GM12891 (cell line): ENCODE results near the gene UBE2H.

ENCODE experiments used
- DNase-seq: peaks from one replicate; pipeline ENCODE4 v3.0.0; 2011; ENCODE audit warnings: low spot score; ENCODE audit not compliant: insufficient read length
- FAIRE-seq: peaks from 2 replicates; lab custom pipeline; 2011; peaks lifted over from hg19 to GRCh38; lab: Jason Lieb, UNC
- PAX5 ChIP-seq: IDR thresholded peaks from 2 replicates; pipeline ENCODE4 v1.6.1; 2011; ENCODE audit warnings: low read length, moderate library complexity, mild to moderate bottlenecking; ENCODE audit not compliant: insufficient read depth, severe bottlenecking
- POLR2A ChIP-seq: IDR thresholded peaks from 2 replicates; pipeline ENCODE4 v1.6.1; 2011; ENCODE audit warnings: low read depth, low read length, control low read depth
- POLR2AphosphoS5 ChIP-seq: IDR thresholded peaks from 2 replicates; pipeline ENCODE4 v1.6.1; 2011; ENCODE audit warnings: low read depth, low read length, control low read depth
- POU2F2 ChIP-seq: IDR thresholded peaks from 2 replicates; pipeline ENCODE4 v1.6.1; 2011; ENCODE audit warnings: low read depth, mild to moderate bottlenecking, control low read depth, low read length, moderate library complexity
- SPI1 ChIP-seq: IDR thresholded peaks from 2 replicates; pipeline ENCODE4 v1.6.1; 2011; ENCODE audit warnings: low read depth, low read length, control low read depth
- TAF1 ChIP-seq: IDR thresholded peaks from 2 replicates; pipeline ENCODE4 v1.6.1; 2011; ENCODE audit warnings: low read depth, low read length, control low read depth

The UBE2H gene

DNA sequence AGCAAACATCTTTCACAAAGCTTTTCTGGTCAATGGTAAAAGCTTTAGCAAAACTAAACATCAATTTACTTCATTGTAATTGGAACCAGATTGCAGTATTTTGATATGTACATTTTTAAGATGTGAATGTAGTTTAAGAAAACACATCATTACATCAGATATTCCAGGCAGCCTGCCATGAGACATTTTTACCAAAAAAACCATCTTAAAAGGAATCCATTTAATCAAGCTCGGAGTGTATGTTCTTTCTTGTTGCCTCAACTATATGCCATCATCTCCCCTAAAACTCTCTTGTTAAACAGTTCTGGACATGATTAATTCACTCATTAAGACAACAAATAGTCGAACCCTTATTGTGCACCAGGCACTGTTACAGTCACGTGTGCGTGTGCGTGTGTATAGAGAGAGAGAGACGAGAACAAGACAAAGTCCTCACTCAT, 97.5 kb downstream of the UBE2H start:
- FAIRE-seq (no peak), DNase-seq (no peak)
- TF ChIP-seq PAX5 (no peak), TAF1 (no peak), POU2F2 (no peak), SPI1 (no peak), POLR2AphosphoS5 (no peak), POLR2A (no peak)

DNA sequence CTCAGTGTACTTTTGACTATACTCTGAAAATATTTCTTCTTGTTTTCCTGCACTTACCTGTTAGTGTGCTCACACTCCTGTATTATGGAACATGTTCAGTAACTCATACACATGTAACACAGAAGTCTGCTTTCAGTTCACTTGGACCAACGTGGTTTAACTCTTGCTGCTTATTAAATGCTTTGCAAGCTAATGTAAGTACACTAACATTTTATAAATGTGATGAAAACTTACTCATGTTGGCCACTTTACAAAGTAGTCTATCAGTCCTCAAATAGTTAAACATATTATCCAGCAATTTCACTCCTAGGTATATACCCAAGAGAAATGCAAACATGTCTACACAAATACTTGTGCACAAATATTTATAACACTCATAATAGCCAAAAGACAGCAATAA, 98.4 kb downstream of the UBE2H start:
- DNase-seq (no peak), FAIRE-seq (peak; percentile 40)
- TF ChIP-seq POLR2A (no peak), SPI1 (no peak), PAX5 (no peak), TAF1 (no peak), POU2F2 (no peak), POLR2AphosphoS5 (no peak)

DNA sequence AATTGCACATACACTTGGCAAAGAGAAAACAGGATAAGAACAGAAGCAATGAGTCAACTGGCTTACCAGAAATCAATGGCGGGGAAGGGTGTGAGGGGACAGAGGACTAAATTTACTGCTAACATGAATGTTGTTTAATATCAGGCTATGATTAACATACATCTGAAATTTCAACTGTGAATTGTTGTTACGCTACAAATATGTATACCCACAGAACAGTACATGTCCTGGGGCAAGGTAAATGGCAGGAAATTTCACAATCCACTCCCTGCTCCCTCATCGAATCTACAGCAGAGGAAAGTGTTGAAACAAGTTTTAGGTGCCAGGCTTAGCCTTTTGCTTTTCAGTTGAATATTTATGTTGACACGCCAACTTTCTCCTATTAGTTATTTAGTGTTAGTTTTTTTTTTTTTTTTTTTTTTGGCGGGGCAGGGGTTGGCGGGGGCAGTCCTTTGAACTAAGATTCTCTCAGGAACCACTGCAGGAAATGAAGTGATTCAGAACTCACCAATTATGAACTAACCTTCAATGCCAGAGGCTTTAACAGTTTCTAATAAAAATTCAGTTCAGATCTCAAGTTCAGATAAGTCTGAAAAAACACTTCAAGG, 99.0 kb downstream of the UBE2H start:
- FAIRE-seq (peak; percentile 69), DNase-seq (no peak)
- no peak for TF ChIP-seq SPI1
- TF ChIP-seq POLR2A = no peak
- no peak for TF ChIP-seq POLR2AphosphoS5
- no peak for TF ChIP-seq TAF1
- TF ChIP-seq POU2F2 = no peak
- no peak for TF ChIP-seq PAX5

DNA sequence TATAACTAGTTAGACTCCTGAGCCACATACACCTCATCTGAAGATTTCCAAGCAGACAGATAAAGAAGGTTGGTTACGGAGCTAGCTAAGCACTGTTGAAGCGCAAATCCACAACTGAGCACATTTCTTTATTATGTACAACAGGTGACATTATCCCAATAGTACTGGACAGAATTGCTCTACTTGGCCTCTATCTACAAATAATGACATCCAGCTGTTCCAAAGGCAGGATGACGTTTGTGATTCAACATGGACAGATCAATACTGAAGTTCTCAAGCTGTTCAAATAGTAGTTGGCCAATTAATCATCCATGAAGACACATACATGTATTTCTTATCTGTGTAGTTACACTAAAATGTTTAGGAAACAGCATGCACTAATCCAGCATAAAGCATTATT, 101.0 kb downstream of the UBE2H start:
- DNase-seq = no peak
- FAIRE-seq = no peak
- TF ChIP-seq POU2F2 (no peak), PAX5 (no peak), POLR2AphosphoS5 (no peak), SPI1 (no peak), TAF1 (no peak), POLR2A (no peak)

DNA sequence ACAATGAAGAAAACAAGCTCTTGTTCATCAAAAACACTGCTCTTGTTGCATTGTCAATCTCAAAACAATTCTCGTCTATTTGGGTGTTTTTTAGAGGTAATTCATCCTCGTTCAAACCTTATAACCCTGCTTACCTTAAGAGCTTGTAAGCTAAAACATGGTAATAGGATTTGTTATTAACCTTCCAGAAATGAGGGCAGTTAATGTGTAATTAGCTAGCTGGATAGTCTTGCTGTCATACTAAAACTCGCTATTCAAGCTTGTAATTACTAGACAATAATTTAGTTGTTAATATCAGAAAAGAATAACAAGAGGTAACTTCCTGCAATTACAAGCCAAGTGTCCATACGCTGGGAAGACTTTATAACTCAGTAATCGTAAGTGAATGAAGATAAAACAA, 101.6 kb downstream of the UBE2H start:
- peak; percentile 26 for FAIRE-seq
- no peak for DNase-seq

DNA sequence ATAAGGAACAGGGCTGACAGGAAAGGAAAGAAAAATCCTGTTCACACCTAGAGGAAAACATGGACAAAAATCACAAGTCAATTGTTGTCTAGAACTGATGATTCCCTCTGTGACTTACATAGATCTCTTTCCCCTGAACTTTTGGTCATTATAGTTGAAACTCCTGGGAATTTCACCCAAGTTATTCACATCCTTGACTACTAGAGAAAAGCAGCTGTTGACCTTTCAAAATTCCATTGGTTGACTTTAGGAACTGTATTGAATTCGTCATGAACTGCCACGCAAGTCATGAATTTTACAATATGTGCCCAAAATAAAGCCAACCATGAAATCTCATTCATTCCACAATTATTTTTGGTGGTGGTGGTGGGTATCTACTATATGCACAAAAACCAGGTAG, 104.3 kb downstream of the UBE2H start:
- FAIRE-seq (no peak), DNase-seq (no peak)
- TF ChIP-seq PAX5 = no peak
- TF ChIP-seq TAF1 = no peak
- TF ChIP-seq POU2F2 = no peak
- no peak for TF ChIP-seq SPI1
- no peak for TF ChIP-seq POLR2A
- no peak for TF ChIP-seq POLR2AphosphoS5

More for the DNA sequence above, 101.6 kb downstream of the UBE2H start:
- TF ChIP-seq POU2F2 = no peak
- no peak for TF ChIP-seq TAF1
- no peak for TF ChIP-seq POLR2A
- TF ChIP-seq PAX5 = no peak
- TF ChIP-seq POLR2AphosphoS5 = no peak
- TF ChIP-seq SPI1 = no peak

DNA sequence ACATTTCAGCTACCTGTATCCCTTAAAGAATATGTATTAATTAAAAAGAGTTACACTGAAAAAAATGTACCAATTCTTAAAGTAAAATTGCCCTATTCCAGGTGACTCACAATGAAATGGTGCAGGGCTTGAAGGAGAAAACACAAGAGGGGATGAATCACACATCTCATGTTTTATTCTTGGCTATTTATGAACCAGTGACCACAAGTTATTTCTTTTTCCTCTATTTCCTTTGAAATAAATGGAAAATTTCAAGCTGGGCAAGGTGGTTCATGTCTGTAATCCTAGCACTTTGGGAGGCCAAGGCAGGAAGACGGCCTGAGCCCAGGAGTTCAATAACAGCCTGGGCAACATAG, 106.8 kb downstream of the UBE2H start:
- no peak for DNase-seq
- TF ChIP-seq POU2F2 (no peak), PAX5 (no peak), TAF1 (no peak), SPI1 (no peak), POLR2A (no peak), POLR2AphosphoS5 (no peak)
- no peak for FAIRE-seq

DNA sequence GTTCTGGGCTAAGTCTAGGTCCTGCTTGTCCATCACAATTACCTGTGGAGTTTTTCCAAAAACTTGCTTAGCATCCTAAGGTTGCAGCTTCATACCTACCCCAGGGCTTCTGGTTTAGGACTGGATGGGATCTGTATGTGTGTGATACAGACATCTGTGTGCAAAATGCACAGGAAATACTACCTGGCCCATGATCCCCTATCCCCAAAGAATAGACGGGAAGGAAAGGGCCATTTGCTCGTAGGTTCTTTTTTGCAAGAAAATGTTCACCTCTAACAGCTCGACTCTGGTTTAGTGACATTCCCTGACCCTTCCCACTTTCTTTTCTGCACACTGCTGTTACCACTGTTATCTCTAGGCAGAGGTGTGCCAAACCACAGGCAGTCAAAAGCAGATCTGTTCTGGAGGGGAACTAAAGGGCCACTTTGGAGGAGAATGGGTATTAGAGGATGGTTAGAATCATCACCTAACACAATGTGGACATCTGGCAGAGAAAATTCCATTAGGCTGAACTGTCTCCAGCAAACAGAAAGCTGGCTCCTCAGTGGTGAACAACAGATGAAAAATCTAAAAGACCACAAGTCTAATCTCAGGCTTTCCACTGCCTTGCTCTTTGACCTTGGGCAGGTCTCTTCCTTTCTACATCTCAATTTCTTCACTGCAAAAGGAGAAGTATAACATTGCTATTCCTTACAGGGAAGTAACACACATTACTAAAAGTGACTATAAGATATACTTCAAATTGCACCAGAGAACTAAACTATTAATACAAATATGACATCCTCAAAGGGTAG, 107.4 kb downstream of the UBE2H start:
- FAIRE-seq (no peak), DNase-seq (no peak)
- TF ChIP-seq PAX5 (no peak), SPI1 (no peak), POU2F2 (no peak), POLR2A (no peak), POLR2AphosphoS5 (no peak), TAF1 (no peak)

DNA sequence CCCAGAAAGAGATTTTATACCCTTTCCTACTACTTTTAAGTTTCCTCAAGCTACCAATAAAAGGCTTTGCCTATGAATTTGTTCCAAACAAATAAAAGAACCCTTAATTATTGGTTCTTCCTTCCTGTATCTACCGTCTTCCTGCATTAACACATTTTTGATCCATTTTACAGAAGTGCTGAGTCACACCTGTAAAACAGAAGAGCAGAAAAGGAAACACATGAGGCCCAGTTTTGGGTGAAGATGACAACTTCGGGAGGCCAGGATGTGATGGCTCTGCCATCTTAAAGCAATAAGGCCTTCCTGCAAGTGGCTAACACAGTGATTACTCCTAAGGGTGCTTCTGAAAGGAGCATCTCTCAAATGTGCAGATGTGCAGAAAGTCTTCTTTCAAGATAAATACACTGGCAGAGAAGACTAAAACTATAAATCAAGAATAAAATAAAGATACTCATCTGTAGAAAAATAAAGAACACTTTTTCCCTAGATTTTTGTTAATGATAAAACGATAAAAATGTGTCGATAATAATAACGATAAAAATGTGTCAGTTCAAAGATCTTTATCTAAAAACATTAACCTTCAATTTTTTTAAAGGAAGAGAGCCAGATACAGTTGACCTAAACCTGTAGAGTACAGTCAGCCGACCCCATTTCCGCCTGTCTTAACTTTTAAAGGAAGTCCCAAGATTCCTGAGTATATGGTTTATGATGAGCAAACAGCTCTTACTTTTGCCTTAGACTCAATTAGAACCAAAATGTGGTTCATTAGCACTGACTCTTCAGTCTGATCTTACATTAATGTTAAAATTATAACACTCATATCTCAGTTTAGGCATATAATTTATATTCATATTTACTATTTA, 108.6 kb downstream of the UBE2H start:
- DNase-seq (no peak), FAIRE-seq (no peak)
- TF ChIP-seq POLR2AphosphoS5 (no peak), SPI1 (peak; percentile 45)
